C4-2B (cell line): Measurements from ENCODE around the gene CTNNA1.

Experiments
- CTCF ChIP-seq: fragments of 450-650 bp; conservative IDR thresholded peaks from 2 replicates; pipeline ENCODE4 v1.5.1; 2017; ENCODE audit warnings: mild to moderate bottlenecking
- ZFX ChIP-seq: fragments of 450-650 bp; IDR thresholded peaks from 2 replicates; pipeline ENCODE4 v1.6.1; 2017

- TF ChIP-seq CTCF (no peak), ZFX (no peak)
Measured at GRCh38 chr5:138935466-138935865, 182.2 kb downstream of the CTNNA1 start.
